ENCODE measurements around the gene PROB1.

- TF ChIP-seq CTCF (IDR thresholded peaks at IDR 0.05), result no peak
- TF ChIP-seq POLR2A (IDR thresholded peaks at IDR 0.05), result no peak
Measured at GRCh38 chr5:139383275-139383992, 11.5 kb downstream of the PROB1 start, which contains the start of gene SLC23A1.

Measured in lower leg skin (tissue), 3 donors.